Hepatocyte (in vitro differentiated cells): ENCODE data around the gene SRC.

ENCODE experiments used
- CTCF ChIP-seq: fragments of 200-600 bp; sonication (generic); IDR thresholded peaks from 2 replicates; pipeline ENCODE4 v1.5.1; 2016; ENCODE audit warnings: antibody characterized with exemption, mild to moderate bottlenecking; ENCODE audit not compliant: poor library complexity
- EZH2 ChIP-seq: fragments of 200-600 bp; sonication (generic); IDR thresholded peaks from 2 replicates; pipeline ENCODE4 v1.6.1; 2016; ENCODE audit warnings: antibody characterized with exemption, mild to moderate bottlenecking, borderline replicate concordance

DNA sequence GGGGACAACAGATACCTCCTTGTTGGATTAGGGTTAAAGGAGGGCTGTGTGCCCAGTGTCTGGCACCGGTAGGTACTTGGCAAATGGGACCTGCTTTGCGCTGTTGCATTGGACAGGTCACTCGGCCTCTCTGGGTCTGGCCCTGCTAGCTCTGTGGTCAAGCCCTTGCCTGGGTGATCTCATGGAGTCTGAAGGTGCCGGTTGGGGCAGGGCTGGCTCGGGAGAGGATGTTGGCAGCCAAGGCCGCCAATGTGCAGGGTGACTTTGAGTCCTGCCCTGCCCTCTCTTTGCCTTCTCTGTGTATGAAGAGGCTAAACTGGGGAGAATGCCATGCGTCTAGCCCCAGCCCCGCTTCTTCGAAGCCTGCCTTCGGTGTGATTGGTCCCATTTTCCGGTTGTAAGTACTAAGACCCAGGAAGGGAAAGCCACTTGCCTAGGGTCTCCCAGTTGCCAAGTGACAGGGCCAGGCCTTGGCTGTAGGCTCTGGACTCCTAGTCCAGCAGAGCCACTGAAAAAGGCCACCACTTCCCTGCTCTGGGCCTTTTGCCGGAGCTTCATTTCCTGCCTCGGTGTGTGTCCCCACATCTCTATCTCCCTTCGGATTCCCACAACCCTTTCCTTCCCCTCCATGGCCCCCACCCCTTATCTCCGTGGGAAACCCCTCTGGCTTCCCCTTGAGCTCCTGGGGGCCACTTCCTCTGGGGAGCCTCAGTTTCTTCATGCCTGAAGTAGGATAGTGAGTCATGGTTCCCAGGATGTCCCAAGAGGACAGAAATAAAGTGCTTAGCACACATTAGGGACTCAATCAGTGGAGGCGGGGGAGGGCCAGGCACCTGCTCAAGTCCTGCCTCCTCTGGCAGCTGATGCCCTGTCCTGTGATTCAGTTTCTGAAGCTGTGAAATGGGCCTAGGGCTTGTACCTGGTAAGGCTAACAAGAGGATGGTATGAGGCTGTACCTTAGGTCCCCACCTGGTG is 3.9 kb downstream of the SRC start:
- TF ChIP-seq CTCF (no peak), EZH2 (no peak)
